Skeletal muscle tissue (tissue), 4 donors: ENCODE data around the gene PHF3. TPM values are rescaled to one million over a fixed set of nuclear protein-coding genes. Genes with fewer than 3 reads are reported as not detected.

Experiments used
- H3K27ac ChIP-seq: one replicate; pipeline ENCODE4 v1.7.0; 2013; ENCODE audit warnings: mild to moderate bottlenecking, low read depth, low read length, inconsistent platforms
- H3K27me3 ChIP-seq, 3 donors: one replicate each; pipeline ENCODE4 v1.7.0; 2013; ENCODE audit warnings: low read length in 3 of 3; ENCODE audit not compliant: control insufficient read depth in 3 of 3, insufficient read depth in 3 of 3
- H3K36me3 ChIP-seq, 3 donors: one replicate each; pipeline ENCODE4 v1.7.0; 2013; ENCODE audit warnings: low read length in 3 of 3; ENCODE audit not compliant: control insufficient read depth in 3 of 3, insufficient read depth in 3 of 3
- H3K4me1 ChIP-seq, 3 donors: one replicate each; pipeline ENCODE4 v1.7.0; 2013; ENCODE audit warnings: low read length in 3 of 3, mild to moderate bottlenecking in 3 of 3; ENCODE audit not compliant: control insufficient read depth in 3 of 3, insufficient read depth in 3 of 3
- H3K4me3 ChIP-seq, 3 donors: one replicate each; pipeline ENCODE4 v1.7.0; 2013; ENCODE audit warnings: low read length in 3 of 3
- H3K9ac ChIP-seq, 3 donors: one replicate each; pipeline ENCODE4 v1.7.0; 2013; ENCODE audit warnings: low read length in 3 of 3, mild to moderate bottlenecking in 3 of 3, moderate library complexity in 2 of 3, low read depth in 1 of 3
- H3K9me3 ChIP-seq, 3 donors: one replicate each; pipeline ENCODE4 v1.7.0; 2013; ENCODE audit warnings: low read length in 3 of 3; ENCODE audit not compliant: control insufficient read depth in 3 of 3
- total RNA-seq: library from RNA; depleted of rRNA; stranded (reverse); fragments of >200 nt; gene quantifications from one replicate; pipeline ENCODE4 v1.2.3, GENCODE V29; 2014
- donor health status: Osteomylitis.

The PHF3 gene
- total RNA-seq, 1 donor from 2014 or later = 22.4 TPM

DNA sequence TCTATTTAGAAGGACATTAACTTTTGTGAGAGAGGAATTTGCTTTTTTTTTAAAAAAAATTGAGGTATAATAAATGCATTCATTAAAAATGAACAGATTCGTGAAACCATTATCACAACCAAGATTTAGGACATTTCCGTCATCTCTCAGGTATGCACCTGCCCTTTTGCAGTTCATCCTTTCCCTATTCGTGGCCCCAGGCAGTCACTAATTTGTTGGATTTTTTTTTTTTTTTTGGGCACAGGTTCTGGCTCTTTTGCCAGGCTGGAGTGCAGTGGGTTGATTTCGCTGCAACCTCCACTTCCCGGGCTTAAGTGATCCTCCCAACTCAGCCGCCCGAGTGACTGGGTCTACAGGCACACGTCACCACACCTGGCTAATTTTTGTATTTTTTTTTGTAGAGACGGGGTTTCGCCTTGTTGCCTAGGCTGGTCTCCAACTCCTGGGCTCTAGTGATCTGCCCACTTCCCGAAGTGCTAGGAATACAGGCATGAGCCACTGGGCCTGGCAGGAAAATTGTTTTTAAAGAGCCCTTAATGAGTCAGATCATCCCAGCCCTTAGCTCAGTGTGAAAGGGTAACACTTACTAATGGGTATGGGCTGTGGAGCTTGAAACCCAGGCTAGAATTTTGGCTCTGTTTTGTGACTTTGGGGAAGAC is 9.2 kb downstream of the PHF3 start:
- no peak overlapping the region for H3K27ac ChIP-seq
- H3K9ac ChIP-seq = peak overlapping the region in 1 of 3 donors; percentile 45
- no peaks in the 10 kb centered on the region for H3K9me3 ChIP-seq
- H3K27me3 ChIP-seq = no peaks in the 10 kb centered on the region
- peaks cover 3 to 19% (median 15%) of the 10 kb centered on the region in 3 donors for H3K4me1 ChIP-seq
- H3K4me3 ChIP-seq = no peak overlapping the region
- no peaks in the 10 kb centered on the region for H3K36me3 ChIP-seq

DNA sequence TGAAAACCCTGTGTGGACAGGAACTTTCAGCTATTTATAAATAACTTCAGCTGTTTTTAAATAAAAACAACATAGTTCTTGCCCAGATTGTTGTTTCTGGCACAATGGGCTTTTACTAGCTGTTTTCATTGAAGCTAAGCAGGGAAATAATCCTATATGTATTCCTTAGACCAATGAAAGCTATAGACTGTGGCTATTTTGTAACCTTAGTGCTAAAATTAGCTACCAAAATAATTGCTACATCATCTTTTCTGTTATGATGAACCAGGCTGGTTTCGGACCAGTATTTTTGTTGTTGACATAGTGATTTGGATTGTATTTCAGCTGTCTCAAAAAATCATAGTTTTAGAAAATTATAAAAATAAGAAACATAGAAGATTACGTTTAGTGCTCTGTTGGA is 13.7 kb downstream of the PHF3 start:
- Histone ChIP-seq H3K27ac (no peak overlapping the region), H3K4me1 (peaks cover 0 to 12% (median 10%) of the 10 kb centered on the region in 3 donors), H3K36me3 (no peaks in the 10 kb centered on the region), H3K9me3 (no peaks in the 10 kb centered on the region), H3K9ac (no peak overlapping the region), H3K4me3 (peak overlapping the region in 1 of 3 donors; percentile 27), H3K27me3 (no peaks in the 10 kb centered on the region)

DNA sequence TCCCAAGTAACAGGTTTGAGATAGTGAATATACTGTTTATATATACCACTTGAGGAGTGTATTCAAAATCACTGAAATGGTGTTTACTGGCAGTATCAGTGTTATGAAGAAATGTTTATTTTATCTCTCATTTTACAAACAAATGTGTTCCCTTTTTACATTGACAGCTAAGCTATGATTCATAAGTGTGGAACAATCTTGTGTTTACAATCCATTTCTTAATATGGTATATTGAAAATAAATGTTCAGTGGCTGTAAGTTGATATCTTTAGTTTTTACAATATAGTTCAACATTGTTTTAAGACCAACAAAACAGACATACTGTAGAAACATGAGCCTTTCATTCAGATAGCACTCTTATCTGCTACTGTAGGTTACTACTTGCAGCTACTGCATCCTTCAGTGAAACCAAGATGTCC is 14.3 kb downstream of the PHF3 start:
- Histone ChIP-seq H3K27me3 (no peaks in the 10 kb centered on the region), H3K36me3 (no peaks in the 10 kb centered on the region), H3K4me3 (no peak overlapping the region), H3K9ac (no peak overlapping the region), H3K4me1 (peaks cover 0 to 11% (median 10%) of the 10 kb centered on the region in 3 donors), H3K9me3 (no peaks in the 10 kb centered on the region), H3K27ac (no peak overlapping the region)

DNA sequence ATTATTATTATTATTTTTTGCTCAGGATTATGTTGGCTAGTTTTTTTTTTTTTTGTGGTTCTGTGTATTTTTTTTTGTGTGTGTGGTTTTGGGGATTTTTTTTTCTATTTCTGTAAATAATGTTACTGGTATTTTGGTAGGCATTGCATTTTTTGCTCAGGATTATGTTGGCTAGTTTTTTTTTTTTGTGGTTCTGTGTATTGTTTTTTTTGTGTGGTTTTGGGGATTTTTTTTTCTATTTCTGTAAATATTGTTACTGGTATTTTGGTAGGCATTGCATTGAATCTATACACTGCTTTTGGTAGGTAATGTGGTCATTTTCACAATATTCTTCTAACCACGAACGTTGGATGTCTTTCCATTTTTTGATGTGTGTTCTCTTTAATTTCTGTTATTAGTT is 17.4 kb downstream of the PHF3 start:
- no peak overlapping the region for H3K4me3 ChIP-seq
- peaks cover 0 to 9% (median 8%) of the 10 kb centered on the region in 3 donors for H3K4me1 ChIP-seq
- no peak overlapping the region for H3K9ac ChIP-seq
- H3K9me3 ChIP-seq = no peaks in the 10 kb centered on the region
- no peaks in the 10 kb centered on the region for H3K27me3 ChIP-seq
- no peaks in the 10 kb centered on the region for H3K36me3 ChIP-seq
- no peak overlapping the region for H3K27ac ChIP-seq

DNA sequence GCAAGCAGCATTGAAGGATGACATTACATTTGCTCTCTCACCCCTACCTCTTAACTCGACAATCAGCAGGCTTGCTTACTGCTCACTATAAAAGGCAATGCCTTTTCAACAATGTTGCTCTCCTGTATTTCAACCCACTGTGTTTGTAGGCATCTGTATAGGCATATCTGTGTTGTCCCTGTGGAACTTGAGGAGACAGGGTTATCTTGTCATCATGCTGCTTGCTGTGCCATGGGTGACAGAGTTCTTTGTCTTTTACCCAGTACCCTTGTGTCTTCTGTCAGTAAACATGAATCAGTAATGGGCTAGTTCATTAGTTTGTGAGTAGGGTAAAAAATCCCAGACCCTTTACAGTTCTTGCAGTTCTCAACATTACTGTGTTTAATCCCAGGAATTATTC is 25.2 kb downstream of the PHF3 start:
- Histone ChIP-seq H3K4me1 (peaks cover 9 to 13% (median 12%) of the 10 kb centered on the region in 3 donors), H3K9ac (no peak overlapping the region), H3K36me3 (no peaks in the 10 kb centered on the region), H3K27me3 (no peaks in the 10 kb centered on the region), H3K9me3 (no peaks in the 10 kb centered on the region), H3K27ac (no peak overlapping the region), H3K4me3 (no peak overlapping the region)

DNA sequence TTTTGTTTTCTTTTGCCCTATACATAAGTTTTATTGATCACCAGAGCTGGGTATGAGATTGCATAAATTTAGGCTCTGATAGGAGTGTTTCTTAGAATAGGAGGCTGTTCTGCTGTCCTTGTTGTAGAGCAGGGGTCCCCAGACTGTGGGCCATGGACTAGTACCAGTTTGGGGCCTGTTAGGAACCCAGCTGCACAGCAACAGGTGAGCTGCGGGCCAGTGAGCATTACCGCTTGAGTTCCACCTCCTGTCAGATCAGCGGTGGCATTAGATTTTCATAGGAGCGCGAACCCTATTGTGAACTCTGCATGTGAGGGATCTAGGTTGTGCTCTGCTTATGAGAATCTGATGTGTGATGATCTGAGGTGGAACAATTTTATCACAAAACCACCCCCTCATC is 26.2 kb downstream of the PHF3 start:
- no peaks in the 10 kb centered on the region for H3K27me3 ChIP-seq
- H3K9ac ChIP-seq = no peak overlapping the region
- H3K27ac ChIP-seq = no peak overlapping the region
- no peaks in the 10 kb centered on the region for H3K9me3 ChIP-seq
- no peak overlapping the region for H3K4me3 ChIP-seq
- peaks cover 9 to 12% (median 12%) of the 10 kb centered on the region in 3 donors for H3K4me1 ChIP-seq
- no peaks in the 10 kb centered on the region for H3K36me3 ChIP-seq

DNA sequence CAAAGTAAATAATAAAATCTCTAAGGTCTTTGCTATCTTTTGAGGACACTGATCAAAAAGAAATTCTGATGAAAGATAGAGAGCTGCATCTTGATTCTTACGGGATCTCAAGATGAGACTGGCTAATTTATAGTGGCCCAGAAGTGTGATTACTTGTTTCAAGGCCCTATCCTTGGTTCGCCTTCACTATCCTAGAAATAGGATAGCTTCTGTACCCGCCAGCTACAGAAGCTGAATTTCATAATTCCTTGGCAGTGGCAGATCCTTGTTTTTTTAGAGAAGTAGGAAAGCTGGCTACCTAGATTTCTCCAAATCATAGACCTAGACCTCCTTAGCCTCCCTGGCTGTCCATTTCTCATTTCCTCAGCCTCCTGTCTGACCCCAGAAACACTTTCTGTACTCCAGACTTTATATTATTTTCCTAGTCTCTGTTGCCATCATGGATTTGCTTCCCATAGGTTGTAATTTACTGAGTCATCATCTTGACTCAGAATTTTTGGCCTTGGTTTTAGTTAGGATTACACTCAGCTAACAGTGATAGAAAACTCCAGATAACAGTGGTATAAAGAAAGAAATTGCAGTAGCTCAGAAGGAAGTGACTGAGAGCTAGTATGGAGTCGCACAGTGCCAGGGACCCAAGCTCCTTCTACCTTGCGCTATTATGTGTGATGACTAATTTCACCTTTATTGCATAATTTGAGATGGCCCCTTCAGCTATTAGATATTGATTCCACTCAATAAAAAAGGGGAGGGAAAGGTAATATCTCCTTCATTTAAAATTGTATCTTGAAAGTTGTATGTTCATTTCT is 27.7 kb downstream of the PHF3 start:
- Histone ChIP-seq H3K4me3 (no peak overlapping the region), H3K4me1 (peaks cover 9 to 12% (median 10%) of the 10 kb centered on the region in 3 donors), H3K9me3 (no peaks in the 10 kb centered on the region), H3K27ac (peak overlapping the region; percentile 17), H3K36me3 (no peaks in the 10 kb centered on the region), H3K9ac (no peak overlapping the region), H3K27me3 (no peaks in the 10 kb centered on the region)

DNA sequence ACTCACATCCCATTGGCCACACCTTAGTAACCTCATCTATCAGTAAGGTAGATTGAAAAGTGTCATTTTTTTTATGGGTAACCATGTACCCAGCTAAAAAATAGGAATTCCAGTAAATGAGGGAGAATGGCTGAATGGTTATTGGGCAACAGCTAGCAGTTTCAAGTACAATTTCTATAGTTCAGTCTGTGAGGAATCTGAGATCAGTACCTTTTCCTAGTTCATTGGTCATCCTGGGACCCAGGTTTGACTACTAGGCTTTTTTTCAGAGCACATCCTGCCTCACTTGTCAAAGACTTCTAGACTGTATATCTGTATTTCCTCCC is 28.3 kb downstream of the PHF3 start:
- H3K27ac ChIP-seq = no peak overlapping the region

DNA sequence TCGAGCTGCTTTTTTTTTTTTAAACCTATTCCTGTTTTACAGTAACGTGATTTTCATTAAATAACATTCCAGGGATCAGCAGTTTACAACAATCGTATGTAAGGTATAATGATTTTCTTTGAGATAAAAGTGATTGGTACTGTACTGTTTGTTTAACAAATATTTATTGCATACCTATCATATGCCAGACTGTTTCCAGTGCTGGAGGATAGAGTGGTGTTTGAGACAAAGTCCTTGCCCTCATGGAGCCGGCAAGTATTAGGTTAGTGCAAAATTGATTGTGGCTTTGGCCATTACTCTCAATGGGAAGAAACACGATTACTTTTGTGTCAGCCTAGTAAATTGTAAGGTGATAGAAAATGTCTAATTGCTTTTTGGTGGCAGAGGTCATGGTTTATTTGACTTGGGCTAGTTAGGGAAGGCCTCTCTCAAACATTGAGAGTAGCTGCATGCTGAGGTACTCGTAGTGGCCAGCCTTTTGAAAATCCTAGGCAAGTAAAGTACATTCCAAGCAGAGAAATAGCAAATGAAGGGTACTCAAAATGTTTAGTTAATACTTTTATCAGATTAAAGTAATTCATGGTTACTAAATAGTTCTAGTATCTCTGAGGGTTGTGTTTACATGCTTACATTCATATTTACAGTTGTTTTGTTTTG is 35.6 kb downstream of the PHF3 start:
- Histone ChIP-seq H3K9ac (no peak overlapping the region), H3K9me3 (no peaks in the 10 kb centered on the region), H3K27ac (no peak overlapping the region), H3K27me3 (no peaks in the 10 kb centered on the region), H3K4me1 (peaks cover 0 to 8% (median 2%) of the 10 kb centered on the region in 3 donors), H3K36me3 (no peaks in the 10 kb centered on the region), H3K4me3 (no peak overlapping the region)

More for the DNA sequence above, 28.3 kb downstream of the PHF3 start:
- H3K9me3 ChIP-seq = no peaks in the 10 kb centered on the region
- peaks cover 9 to 12% (median 10%) of the 10 kb centered on the region in 3 donors for H3K4me1 ChIP-seq
- no peak overlapping the region for H3K9ac ChIP-seq
- no peaks in the 10 kb centered on the region for H3K27me3 ChIP-seq
- H3K36me3 ChIP-seq = no peaks in the 10 kb centered on the region
- no peak overlapping the region for H3K4me3 ChIP-seq
